Endothelial cell of umbilical vein (primary cell): ENCODE results near the gene DAB1. TPM values are rescaled to one million over a fixed set of nuclear protein-coding genes. Genes with fewer than 3 reads are reported as not detected.

ENCODE experiments used
- BruUV-seq: library from RNA; stranded (reverse); fragments of 400-500 nt; replicated peaks from 2 replicates; lab custom pipeline; 2021; lab: Mats Ljungman, UMichigan
- CTCF ChIA-PET: fragments of 300-600, 350-600 bp; sonication (Branson Sonifier 250); formaldehyde crosslinking; loops from one replicate; lab custom pipeline; 2021; ENCODE audit warnings: antibody characterized with exemption, inconsistent platforms; lab: Charles Lee
- POLR2A ChIA-PET: fragments of 300-600, 350-600 bp; sonication (Branson Sonifier 250); formaldehyde crosslinking; loops from one replicate; lab custom pipeline; 2021; ENCODE audit warnings: antibody characterized with exemption, inconsistent platforms; lab: Charles Lee
- DNase-seq: peaks from one replicate; pipeline ENCODE4 v3.0.0-alpha.2; 2011; ENCODE audit warnings: low read depth, low spot score
- FAIRE-seq: peaks from 2 replicates; lab custom pipeline; 2011; peaks lifted over from hg19 to GRCh38; lab: Jason Lieb, UNC
- H2AFZ ChIP-seq: 2 replicates; pipeline ENCODE4 v1.6.0; 2012; ENCODE audit warnings: low read depth, low read length, control low read depth, inconsistent platforms
- H3K27ac ChIP-seq: 2 replicates; pipeline ENCODE4 v1.5.1; 2011; ENCODE audit warnings: low read depth, mild to moderate bottlenecking, control low read depth, low read length, moderate library complexity; ENCODE audit not compliant: insufficient read depth
- H3K27me3 ChIP-seq, 2 experiments: 2 replicates each; pipeline versions ENCODE4 v1.6.0 to v1.6.1; 2011; ENCODE audit warnings: low read length in 2 of 2, mixed read lengths in 1 of 2; ENCODE audit not compliant: control insufficient read depth in 2 of 2, insufficient read depth in 2 of 2
- H3K36me3 ChIP-seq, 2 experiments: 2 replicates in 1 of 2; 3 replicates in 1 of 2; pipeline ENCODE4 v1.5.1; 2011; ENCODE audit warnings: low read length in 2 of 2, mild to moderate bottlenecking in 1 of 2, moderate library complexity in 1 of 2; ENCODE audit not compliant: control insufficient read depth in 2 of 2, insufficient read depth in 2 of 2; ENCODE audit errors: extremely low read depth in 1 of 2
- H3K4me1 ChIP-seq: 3 replicates; pipeline ENCODE4 v1.5.1; 2011; ENCODE audit warnings: mild to moderate bottlenecking, low read length; ENCODE audit not compliant: control insufficient read depth, insufficient read depth; ENCODE audit errors: extremely low read depth
- H3K4me2 ChIP-seq: 2 replicates; pipeline ENCODE4 v1.6.1; 2011; ENCODE audit warnings: low read length, control low read depth, mixed read lengths; ENCODE audit not compliant: insufficient read depth
- H3K4me3 ChIP-seq, 3 experiments: fragments of 200-600 bp in 1 of 3; sonication (generic), shearing (Covaris generic) in 1 of 3; replicated peaks in 1 of 3; 2 replicates each; pipeline ENCODE4 v1.5.1; 2011 to 2016; ENCODE audit warnings: control low read depth in 3 of 3, low read length in 3 of 3, mild to moderate bottlenecking in 2 of 3, inconsistent platforms in 1 of 3, low read depth in 1 of 3, moderate library complexity in 1 of 3; ENCODE audit not compliant: insufficient read depth in 1 of 3
- H3K79me2 ChIP-seq: 2 replicates; pipeline ENCODE4 v1.6.0; 2012; ENCODE audit warnings: low read length, inconsistent platforms; ENCODE audit not compliant: control insufficient read depth, insufficient read depth
- H3K9ac ChIP-seq: replicated peaks from 2 replicates; pipeline ENCODE3; 2011; ENCODE audit warnings: low read length, control low read depth; ENCODE audit not compliant: insufficient read depth; ENCODE audit errors: extremely low read depth
- H3K9me1 ChIP-seq: replicated peaks from 3 replicates; pipeline ENCODE4 v1.6.0; 2011; ENCODE audit warnings: mild to moderate bottlenecking, low read length; ENCODE audit not compliant: control insufficient read depth, insufficient read depth; ENCODE audit errors: extremely low read depth
- H3K9me3 ChIP-seq: replicated peaks from 2 replicates; pipeline ENCODE4 v1.5.1; 2012; ENCODE audit warnings: low read length, inconsistent platforms; ENCODE audit not compliant: control insufficient read depth, insufficient read depth
- H4K20me1 ChIP-seq: replicated peaks from 2 replicates; pipeline ENCODE3; 2011; ENCODE audit warnings: mild to moderate bottlenecking, low read length; ENCODE audit not compliant: control insufficient read depth, insufficient read depth; ENCODE audit errors: extremely low read depth
- EZH2 ChIP-seq: IDR thresholded peaks from 2 replicates; pipeline ENCODE4 v1.6.1; 2012; ENCODE audit warnings: borderline replicate concordance, low read depth, mild to moderate bottlenecking, moderate library complexity, low read length, inconsistent platforms; ENCODE audit not compliant: severe bottlenecking
- FOS ChIP-seq: IDR thresholded peaks from 2 replicates; pipeline ENCODE4 v1.6.1; 2011; ENCODE audit warnings: mild to moderate bottlenecking, low read length, moderate library complexity, borderline replicate concordance; ENCODE audit not compliant: insufficient read depth
- GATA2 ChIP-seq: IDR thresholded peaks from 2 replicates; pipeline ENCODE4 v1.7.0; 2011; ENCODE audit warnings: low read depth, mild to moderate bottlenecking, moderate library complexity, mixed read lengths, low read length; ENCODE audit not compliant: insufficient read length, insufficient read depth
- JUN ChIP-seq: IDR thresholded peaks from 2 replicates; pipeline ENCODE4 v1.6.1; 2011; ENCODE audit warnings: borderline replicate concordance, low read depth; ENCODE audit not compliant: insufficient read length, insufficient read depth
- MYC ChIP-seq: IDR thresholded peaks from one replicate; pipeline ENCODE4 v1.6.1; 2011; ENCODE audit warnings: mild to moderate bottlenecking, low read depth, low read length
- POLR2A ChIP-seq: IDR thresholded peaks from 2 replicates; pipeline ENCODE4 v1.6.1; 2012; ENCODE audit warnings: low read depth, mild to moderate bottlenecking, control low read depth, low read length
- POLR2AphosphoS5 ChIP-seq: IDR thresholded peaks from 2 replicates; pipeline ENCODE4 v1.6.1; 2012; ENCODE audit warnings: low read depth, mild to moderate bottlenecking, control low read depth, low read length, moderate library complexity; ENCODE audit not compliant: insufficient read depth
- dilution Hi-C: fragments of 300-500 bp; cut with MboI; formaldehyde crosslinking; loops from one replicate; pipeline ENCODE4 v1.15.0; 2019; ENCODE audit warnings: low sequenced_read_pairs; ENCODE audit not compliant: extremely low pct_ligation_motif_present
- intact Hi-C: fragments of 100-400 bp; cut with micrococcal nuclease; formaldehyde crosslinking; loops from one replicate; pipeline ENCODE4 v1.10.0; 2022
- polyA plus RNA-seq, 4 experiments: library from polyadenylated mRNA; depleted of rRNA in 3 of 4; stranded (reverse) in 3 of 4; unstranded in 1 of 4; fragments of >200 nt; gene quantifications; 2 replicates each; pipeline versions ENCODE4 v1.2.1 to v1.2.3, GENCODE V29; 2011 to 2012; ENCODE audit warnings: missing spikeins in 1 of 4
- total RNA-seq: library from RNA; stranded (reverse); gene quantifications from 2 replicates; pipeline ENCODE4 v1.2.3, GENCODE V29; 2021
- TF ChIP-seq, protein P1 (sequence below), 2 donors: IDR thresholded peaks; 1 replicate in 1 of 2; 2 replicates in 1 of 2; pipeline ENCODE4 v1.5.1; 2011; ENCODE audit warnings: low read length in 2 of 2, mild to moderate bottlenecking in 2 of 2, moderate library complexity in 2 of 2, control low read depth in 1 of 2, inconsistent platforms in 1 of 2, low read depth in 1 of 2; ENCODE audit not compliant: insufficient read depth in 1 of 2; ENCODE audit errors: extremely low read depth in 1 of 2
- TF ChIP-seq, protein P2 (sequence below): IDR thresholded peaks from 2 replicates; pipeline ENCODE4 v1.6.1; 2011; ENCODE audit not compliant: insufficient read depth, insufficient read length

Gene DAB1
- total and polyA plus RNA-seq, 2 donors (not counting 3 experiments of a cell fraction or from before 2014, with no cell fraction given): not detected

DNA sequence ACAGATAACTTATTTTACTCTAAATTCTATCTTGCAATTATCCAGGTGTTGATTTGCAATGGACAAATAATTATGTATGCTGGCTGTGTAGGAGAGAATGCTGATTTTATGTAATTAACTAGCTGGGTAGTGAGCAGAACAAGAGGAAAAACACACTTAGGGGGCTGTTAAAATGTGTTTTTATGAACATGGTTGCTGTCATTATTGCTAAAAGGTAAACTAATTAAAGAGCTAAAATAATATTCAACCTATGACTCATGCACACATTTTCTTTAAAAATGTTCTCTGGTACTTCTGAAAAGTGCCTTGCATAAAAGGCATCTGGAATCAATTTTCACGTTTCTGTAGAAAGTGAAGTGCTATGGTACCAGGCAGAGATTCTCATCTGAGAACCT lies 265.3 kb downstream of the DAB1 start:
- DNase-seq: no peak
- Histone ChIP-seq H3K36me3 (no peaks in the 10 kb centered on the region), H3K27ac (no peak overlapping the region), H3K27me3 (no peaks in the 10 kb centered on the region), H3K9ac (no peak overlapping the region), H3K4me1 (no peaks in the 10 kb centered on the region), H3K79me2 (no peaks in the 10 kb centered on the region), H3K4me2 (no peak overlapping the region), H4K20me1 (no peaks in the 10 kb centered on the region), H2AFZ (no peak overlapping the region), H3K4me3 (no peak overlapping the region), H3K9me1 (no peaks in the 10 kb centered on the region), H3K9me3 (no peaks in the 10 kb centered on the region)
- POLR2A ChIA-PET: no interaction called here
- intact Hi-C loops (no loop called here), dilution Hi-C loops (no loop called here)
- no peak for FAIRE-seq
- BruUV-seq: no TSS peak
- CTCF ChIA-PET: no interaction called here
- TF ChIP-seq MYC: no peak
- no peak for TF ChIP-seq GATA2
- TF ChIP-seq POLR2AphosphoS5: no peak
- TF ChIP-seq POLR2A: no peak
- TF ChIP-seq, protein P1, sequence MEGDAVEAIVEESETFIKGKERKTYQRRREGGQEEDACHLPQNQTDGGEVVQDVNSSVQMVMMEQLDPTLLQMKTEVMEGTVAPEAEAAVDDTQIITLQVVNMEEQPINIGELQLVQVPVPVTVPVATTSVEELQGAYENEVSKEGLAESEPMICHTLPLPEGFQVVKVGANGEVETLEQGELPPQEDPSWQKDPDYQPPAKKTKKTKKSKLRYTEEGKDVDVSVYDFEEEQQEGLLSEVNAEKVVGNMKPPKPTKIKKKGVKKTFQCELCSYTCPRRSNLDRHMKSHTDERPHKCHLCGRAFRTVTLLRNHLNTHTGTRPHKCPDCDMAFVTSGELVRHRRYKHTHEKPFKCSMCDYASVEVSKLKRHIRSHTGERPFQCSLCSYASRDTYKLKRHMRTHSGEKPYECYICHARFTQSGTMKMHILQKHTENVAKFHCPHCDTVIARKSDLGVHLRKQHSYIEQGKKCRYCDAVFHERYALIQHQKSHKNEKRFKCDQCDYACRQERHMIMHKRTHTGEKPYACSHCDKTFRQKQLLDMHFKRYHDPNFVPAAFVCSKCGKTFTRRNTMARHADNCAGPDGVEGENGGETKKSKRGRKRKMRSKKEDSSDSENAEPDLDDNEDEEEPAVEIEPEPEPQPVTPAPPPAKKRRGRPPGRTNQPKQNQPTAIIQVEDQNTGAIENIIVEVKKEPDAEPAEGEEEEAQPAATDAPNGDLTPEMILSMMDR (IDR thresholded peaks at IDR 0.05; ENCODE audit: extremely low read depth in 1 of 2, insufficient read depth in 1 of 2, low read depth in 1 of 2, low read length in 2 of 2): no peak
- TF ChIP-seq JUN: no peak
- TF ChIP-seq FOS: no peak
- no peak for TF ChIP-seq EZH2
- TF ChIP-seq, protein P2, sequence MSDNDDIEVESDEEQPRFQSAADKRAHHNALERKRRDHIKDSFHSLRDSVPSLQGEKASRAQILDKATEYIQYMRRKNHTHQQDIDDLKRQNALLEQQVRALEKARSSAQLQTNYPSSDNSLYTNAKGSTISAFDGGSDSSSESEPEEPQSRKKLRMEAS: no peak
